ENCODE measurements around the gene PRICKLE2.

Gene PRICKLE2

DNA sequence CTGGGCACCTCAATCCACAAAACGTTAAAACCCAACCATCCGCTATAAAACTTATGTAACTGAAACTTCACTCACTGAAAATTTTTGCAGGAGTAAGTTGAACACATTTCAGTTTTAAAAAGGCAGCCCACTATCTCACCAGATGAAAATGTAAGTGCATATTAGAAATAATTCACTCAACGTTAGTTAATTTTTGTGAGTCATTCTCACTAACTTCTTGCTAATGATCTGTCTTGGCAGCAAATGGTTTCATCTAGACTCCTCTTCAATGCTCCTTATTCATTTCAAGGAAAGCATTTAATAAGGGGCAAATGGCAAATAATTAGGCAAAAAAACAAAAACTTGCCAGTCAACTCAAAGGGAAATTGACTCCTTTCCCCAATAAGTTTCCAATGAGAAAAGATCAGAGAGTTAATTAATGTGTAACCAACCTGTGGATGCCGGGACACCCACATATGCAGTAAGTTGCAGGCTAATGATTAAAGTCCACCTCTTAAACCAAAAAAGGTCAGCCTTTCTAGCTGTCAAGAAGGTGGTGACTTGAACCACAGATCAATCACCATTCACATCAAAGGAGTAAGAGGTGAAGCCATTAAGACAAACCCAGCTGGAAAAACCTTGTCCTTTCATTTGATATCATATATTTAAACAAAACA is 22.9 kb upstream of the PRICKLE2 start:
- TF ChIP-seq, protein P1, sequence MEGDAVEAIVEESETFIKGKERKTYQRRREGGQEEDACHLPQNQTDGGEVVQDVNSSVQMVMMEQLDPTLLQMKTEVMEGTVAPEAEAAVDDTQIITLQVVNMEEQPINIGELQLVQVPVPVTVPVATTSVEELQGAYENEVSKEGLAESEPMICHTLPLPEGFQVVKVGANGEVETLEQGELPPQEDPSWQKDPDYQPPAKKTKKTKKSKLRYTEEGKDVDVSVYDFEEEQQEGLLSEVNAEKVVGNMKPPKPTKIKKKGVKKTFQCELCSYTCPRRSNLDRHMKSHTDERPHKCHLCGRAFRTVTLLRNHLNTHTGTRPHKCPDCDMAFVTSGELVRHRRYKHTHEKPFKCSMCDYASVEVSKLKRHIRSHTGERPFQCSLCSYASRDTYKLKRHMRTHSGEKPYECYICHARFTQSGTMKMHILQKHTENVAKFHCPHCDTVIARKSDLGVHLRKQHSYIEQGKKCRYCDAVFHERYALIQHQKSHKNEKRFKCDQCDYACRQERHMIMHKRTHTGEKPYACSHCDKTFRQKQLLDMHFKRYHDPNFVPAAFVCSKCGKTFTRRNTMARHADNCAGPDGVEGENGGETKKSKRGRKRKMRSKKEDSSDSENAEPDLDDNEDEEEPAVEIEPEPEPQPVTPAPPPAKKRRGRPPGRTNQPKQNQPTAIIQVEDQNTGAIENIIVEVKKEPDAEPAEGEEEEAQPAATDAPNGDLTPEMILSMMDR (IDR thresholded peaks at IDR 0.05): no peak
- no peak for TF ChIP-seq ZFX (IDR thresholded peaks at IDR 0.05; ENCODE audit: borderline replicate concordance)
- H3K27ac ChIP-seq: no peak overlapping the region

DNA sequence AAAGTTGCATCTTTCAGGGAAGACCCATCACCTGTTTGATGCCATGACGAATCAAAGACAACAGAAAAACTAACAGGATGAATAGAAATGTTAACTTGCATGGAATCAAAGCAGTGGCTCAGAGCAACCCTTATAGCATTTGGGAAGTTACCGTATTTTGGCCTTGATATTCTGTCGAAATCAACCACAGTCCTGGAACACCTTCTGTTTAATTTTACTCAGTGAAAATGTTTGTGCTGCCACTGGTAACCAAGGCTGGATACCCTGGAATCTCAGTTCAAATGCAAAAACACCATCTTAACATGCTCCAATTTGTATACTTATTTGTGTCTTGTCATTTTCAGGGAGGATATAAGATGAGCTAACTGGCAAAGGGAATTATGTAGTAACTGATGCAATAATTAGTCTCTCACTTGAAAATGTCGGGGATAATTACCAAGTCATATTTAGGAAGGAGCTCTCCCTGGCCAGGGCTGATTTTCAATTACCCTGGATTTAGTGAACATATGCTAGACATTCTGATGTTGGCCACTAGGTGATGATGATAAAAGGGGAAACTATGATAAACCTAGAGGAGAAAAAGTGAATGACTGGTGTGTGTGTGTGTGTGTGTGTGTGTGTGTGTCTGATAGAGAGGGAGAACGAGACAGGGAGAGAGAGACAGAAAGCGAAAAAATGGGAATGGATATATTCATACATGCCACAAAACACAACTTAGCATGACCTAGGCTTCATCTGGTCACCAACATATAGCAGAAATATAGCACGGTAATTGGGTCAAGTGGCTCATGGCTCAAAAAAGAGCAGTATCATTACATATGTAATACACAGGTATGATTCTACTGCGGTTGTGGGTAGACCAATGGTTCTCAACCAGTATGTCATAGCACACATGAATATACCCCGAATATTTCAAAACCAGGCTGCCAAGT is 19.0 kb upstream of the PRICKLE2 start:
- TF ChIP-seq ZFX (IDR thresholded peaks at IDR 0.05; ENCODE audit: borderline replicate concordance): no peak
- TF ChIP-seq, protein P1 (IDR thresholded peaks at IDR 0.05): peak; percentile 47
- no peak overlapping the region for H3K27ac ChIP-seq

- TF ChIP-seq ZFX (IDR thresholded peaks at IDR 0.05; ENCODE audit: borderline replicate concordance): no peak
- TF ChIP-seq, protein P1 (IDR thresholded peaks at IDR 0.05): no peak
- H3K27ac ChIP-seq: no peak overlapping the region
Measured at GRCh38 chr3:64242435-64242834, 17.2 kb upstream of the PRICKLE2 start.

DNA sequence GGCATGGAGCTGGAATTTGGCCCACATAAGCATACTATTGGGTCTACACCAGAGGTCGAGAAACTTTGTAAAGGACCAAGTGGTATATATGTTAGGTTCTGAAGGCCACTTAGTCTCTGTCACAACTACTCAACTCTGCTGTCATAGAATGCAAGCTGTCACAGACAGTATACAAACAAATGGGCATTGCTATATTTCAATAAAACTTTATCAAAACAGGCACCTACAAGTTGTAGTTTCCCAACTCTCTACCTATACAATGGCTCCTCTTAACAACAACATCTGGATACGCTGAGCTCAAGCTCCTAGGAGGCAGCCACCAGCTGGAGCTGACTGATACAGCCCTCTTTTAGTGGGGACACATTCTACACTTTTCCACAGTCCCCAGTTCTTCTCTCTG is 15.7 kb upstream of the PRICKLE2 start:
- no peak overlapping the region for H3K27ac ChIP-seq
- no peak for TF ChIP-seq ZFX (IDR thresholded peaks at IDR 0.05; ENCODE audit: borderline replicate concordance)
- TF ChIP-seq, protein P1 (IDR thresholded peaks at IDR 0.05): no peak

DNA sequence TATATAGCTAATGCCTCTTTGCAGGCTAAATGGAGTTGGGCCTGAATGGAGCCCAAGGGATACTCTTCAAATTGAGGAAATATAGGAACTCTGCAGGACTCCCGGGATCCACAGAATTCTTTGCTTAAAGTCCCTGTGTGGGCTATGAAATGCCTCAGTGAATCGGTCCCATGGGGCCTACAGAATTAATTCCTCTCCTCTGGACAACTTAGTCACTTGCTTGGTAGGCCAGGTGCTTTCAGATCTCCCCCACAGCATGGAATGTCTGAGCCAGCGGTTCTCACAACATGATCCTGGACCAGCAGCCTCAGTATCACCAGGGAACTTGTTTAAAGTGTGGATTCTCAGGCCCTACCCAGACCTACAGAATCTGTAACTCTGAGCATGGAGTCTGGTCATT is 15.1 kb upstream of the PRICKLE2 start:
- no peak overlapping the region for H3K27ac ChIP-seq
- TF ChIP-seq, protein P1 (IDR thresholded peaks at IDR 0.05): no peak
- TF ChIP-seq ZFX (IDR thresholded peaks at IDR 0.05; ENCODE audit: borderline replicate concordance): no peak

DNA sequence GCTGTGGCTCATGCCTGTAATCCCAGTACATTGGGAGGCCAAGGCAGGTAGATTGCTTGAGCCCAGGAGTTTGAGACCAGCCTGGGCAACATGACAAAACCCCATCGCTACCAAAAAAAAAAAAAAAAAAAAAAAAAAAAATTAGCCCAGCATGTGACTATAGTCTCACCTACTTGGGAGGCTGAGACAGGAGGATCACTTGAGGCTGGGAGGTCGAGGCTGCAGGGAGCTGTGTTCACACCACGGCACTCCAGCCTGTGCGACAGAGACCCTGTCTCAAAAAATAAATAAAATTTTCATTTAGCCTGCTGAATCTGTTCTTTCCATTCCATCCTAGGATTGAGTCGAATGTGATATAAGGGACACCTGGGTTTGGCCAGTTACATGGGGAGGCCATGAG is 14.6 kb upstream of the PRICKLE2 start:
- no peak overlapping the region for H3K27ac ChIP-seq
- TF ChIP-seq ZFX (IDR thresholded peaks at IDR 0.05; ENCODE audit: borderline replicate concordance): no peak
- TF ChIP-seq, protein P1 (IDR thresholded peaks at IDR 0.05): no peak
